Measurements from ENCODE around the gene CHAF1B.

The CHAF1B gene

DNA sequence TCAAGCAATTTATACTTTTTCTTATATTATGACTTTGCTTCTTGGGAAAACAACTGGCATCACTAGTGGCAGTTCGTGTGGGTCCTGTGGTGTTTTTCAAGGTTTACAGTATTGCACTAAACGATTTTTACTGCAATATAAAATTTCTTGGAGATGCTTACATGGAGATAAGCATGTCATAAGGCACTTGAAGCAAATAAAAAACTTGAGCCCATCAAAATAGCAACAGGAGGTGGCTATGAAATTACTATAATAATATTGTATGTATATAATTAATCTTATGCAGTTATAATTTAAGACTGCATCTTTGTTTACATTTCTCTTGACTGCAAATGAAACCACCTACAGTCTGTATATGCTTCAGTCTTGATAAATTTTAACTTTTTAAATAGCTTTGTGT lies 29.3 kb upstream of the CHAF1B start:
- H3K4me2 ChIP-seq (ENCODE audit: low read length) = no peak overlapping the region
- no peaks in the 10 kb centered on the region for H3K4me1 ChIP-seq (ENCODE audit: control insufficient read depth, low read depth, low read length)
- no peak overlapping the region for H3K4me3 ChIP-seq (ENCODE audit: low read length)
- H2BK15ac ChIP-seq (replicated peaks; ENCODE audit: low read depth) = no peak overlapping the region
- no peaks in the 10 kb centered on the region for H3K79me1 ChIP-seq (ENCODE audit: low read length)
- no peak overlapping the region for H3K23ac ChIP-seq (ENCODE audit: low read length)
- no peak overlapping the region for H3K18ac ChIP-seq (ENCODE audit: low read length)
- H3K36me3 ChIP-seq (ENCODE audit: control insufficient read depth, insufficient read depth, low read length) = peaks cover 5% of the 10 kb centered on the region
- no peak overlapping the region for H2AK5ac ChIP-seq (ENCODE audit: low read length)
- WGBS (ENCODE audit: extremely low coverage, insufficient coverage, low lambda C conversion rate) = no CpG with 5 or more reads among the region's 2 CpGs
- no peaks in the 10 kb centered on the region for H3K27me3 ChIP-seq (ENCODE audit: insufficient read depth, low read length, poor library complexity)
- no peak overlapping the region for H4K5ac ChIP-seq (ENCODE audit: low read length)
- H2BK120ac ChIP-seq (ENCODE audit: low read depth, low read length) = no peak overlapping the region
- no peak overlapping the region for H3K56ac ChIP-seq (ENCODE audit: low read length)
- H3K9ac ChIP-seq (ENCODE audit: low read length) = no peak overlapping the region
- DNase-seq = no peak
- no peak overlapping the region for H3K27ac ChIP-seq (ENCODE audit: low read depth, low read length)
- H4K8ac ChIP-seq (ENCODE audit: low read depth, low read length) = no peak overlapping the region
- no peak overlapping the region for H2BK5ac ChIP-seq (ENCODE audit: low read length)
- H3K4ac ChIP-seq (ENCODE audit: low read depth, low read length) = no peak overlapping the region
- no peaks in the 10 kb centered on the region for H3K79me2 ChIP-seq (ENCODE audit: control insufficient read depth, insufficient read depth, low read length)

DNA sequence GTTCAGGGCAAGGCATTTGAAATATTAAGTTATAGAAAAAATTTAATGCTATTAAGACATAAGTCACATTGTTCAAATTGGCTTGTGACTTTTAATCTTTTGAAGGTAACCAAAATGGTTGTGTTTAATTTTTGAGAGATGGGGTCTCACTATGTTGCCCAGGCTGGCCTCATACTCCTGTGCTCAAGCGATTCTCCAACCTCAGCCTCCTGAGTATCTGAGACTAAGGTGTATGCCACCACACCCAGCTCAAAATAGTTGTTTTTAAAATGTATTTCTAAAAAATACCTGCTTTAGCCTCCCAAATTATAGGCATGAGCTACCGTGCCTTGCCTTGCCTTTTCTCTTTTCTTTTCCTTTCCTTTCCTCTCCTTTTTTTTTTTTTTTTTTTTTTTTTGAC lies 26.0 kb upstream of the CHAF1B start:
- H3K23ac ChIP-seq (ENCODE audit: low read length) = no peak overlapping the region

DNA sequence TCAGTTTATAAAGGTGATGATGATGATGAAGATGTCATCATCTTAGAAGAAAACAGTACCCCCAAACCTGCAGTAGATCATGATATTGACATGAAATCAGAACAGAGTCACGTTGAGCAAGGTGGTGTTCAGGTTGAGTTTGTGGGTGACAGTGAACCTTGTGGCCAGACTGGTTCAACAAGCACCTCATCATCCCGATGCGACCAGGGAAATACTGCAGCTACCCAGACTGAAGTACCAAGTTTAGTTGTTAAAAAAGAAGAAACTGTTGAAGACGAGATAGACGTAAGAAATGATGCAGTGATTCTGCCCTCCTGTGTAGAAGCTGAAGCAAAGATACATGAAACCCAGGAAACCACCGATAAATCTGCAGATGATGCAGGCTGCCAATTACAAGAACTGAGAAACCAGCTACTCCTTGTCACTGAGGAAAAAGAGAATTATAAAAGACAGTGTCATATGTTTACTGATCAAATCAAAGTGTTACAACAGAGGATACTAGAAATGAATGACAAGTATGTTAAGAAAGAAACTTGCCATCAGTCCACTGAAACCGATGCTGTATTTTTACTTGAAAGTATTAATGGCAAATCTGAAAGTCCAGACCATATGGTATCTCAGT lies 16.0 kb upstream of the CHAF1B start:
- WGBS (ENCODE audit: extremely low coverage, insufficient coverage, low lambda C conversion rate) = no CpG with 5 or more reads among the region's 7 CpGs
- no peaks in the 10 kb centered on the region for H3K27me3 ChIP-seq (ENCODE audit: insufficient read depth, low read length, poor library complexity)
- no peak overlapping the region for H3K23ac ChIP-seq (ENCODE audit: low read length)
- H3K79me2 ChIP-seq (ENCODE audit: control insufficient read depth, insufficient read depth, low read length) = no peaks in the 10 kb centered on the region
- no peak overlapping the region for H2BK15ac ChIP-seq (replicated peaks; ENCODE audit: low read depth)
- H3K9ac ChIP-seq (ENCODE audit: low read length) = no peak overlapping the region
- H2AK5ac ChIP-seq (ENCODE audit: low read length) = no peak overlapping the region
- H3K18ac ChIP-seq (ENCODE audit: low read length) = no peak overlapping the region
- no peak overlapping the region for H3K27ac ChIP-seq (ENCODE audit: low read depth, low read length)
- H4K5ac ChIP-seq (ENCODE audit: low read length) = no peak overlapping the region
- H3K56ac ChIP-seq (ENCODE audit: low read length) = no peak overlapping the region
- H4K8ac ChIP-seq (ENCODE audit: low read depth, low read length) = no peak overlapping the region
- DNase-seq = no peak
- H2BK120ac ChIP-seq (ENCODE audit: low read depth, low read length) = no peak overlapping the region
- H3K4me3 ChIP-seq (ENCODE audit: low read length) = no peak overlapping the region
- H3K4me1 ChIP-seq (ENCODE audit: control insufficient read depth, low read depth, low read length) = no peaks in the 10 kb centered on the region
- H3K4me2 ChIP-seq (ENCODE audit: low read length) = no peak overlapping the region
- no peaks in the 10 kb centered on the region for H3K79me1 ChIP-seq (ENCODE audit: low read length)
- no peak overlapping the region for H2BK5ac ChIP-seq (ENCODE audit: low read length)
- H3K4ac ChIP-seq (ENCODE audit: low read depth, low read length) = no peak overlapping the region
- H3K36me3 ChIP-seq (ENCODE audit: control insufficient read depth, insufficient read depth, low read length) = peaks cover 13% of the 10 kb centered on the region

More for the DNA sequence above, 26.0 kb upstream of the CHAF1B start:
- WGBS (ENCODE audit: extremely low coverage, insufficient coverage, low lambda C conversion rate) = no CpG with 5 or more reads among the region's 2 CpGs
- Histone ChIP-seq H4K5ac (ENCODE audit: low read length) (no peak overlapping the region), H2AK5ac (ENCODE audit: low read length) (no peak overlapping the region), H3K4me1 (ENCODE audit: control insufficient read depth, low read depth, low read length) (no peaks in the 10 kb centered on the region), H3K56ac (ENCODE audit: low read length) (no peak overlapping the region), H2BK5ac (ENCODE audit: low read length) (no peak overlapping the region), H4K8ac (ENCODE audit: low read depth, low read length) (no peak overlapping the region), H3K18ac (ENCODE audit: low read length) (no peak overlapping the region), H3K4me3 (ENCODE audit: low read length) (no peak overlapping the region), H3K79me2 (ENCODE audit: control insufficient read depth, insufficient read depth, low read length) (no peaks in the 10 kb centered on the region), H3K4me2 (ENCODE audit: low read length) (no peak overlapping the region), H3K27me3 (ENCODE audit: insufficient read depth, low read length, poor library complexity) (no peaks in the 10 kb centered on the region), H3K36me3 (ENCODE audit: control insufficient read depth, insufficient read depth, low read length) (peaks cover 8% of the 10 kb centered on the region), H3K4ac (ENCODE audit: low read depth, low read length) (no peak overlapping the region), H3K9ac (ENCODE audit: low read length) (no peak overlapping the region), H3K79me1 (ENCODE audit: low read length) (no peaks in the 10 kb centered on the region), H3K27ac (ENCODE audit: low read depth, low read length) (no peak overlapping the region), H2BK120ac (ENCODE audit: low read depth, low read length) (no peak overlapping the region), H2BK15ac (replicated peaks; ENCODE audit: low read depth) (no peak overlapping the region)
- no peak for DNase-seq

DNA sequence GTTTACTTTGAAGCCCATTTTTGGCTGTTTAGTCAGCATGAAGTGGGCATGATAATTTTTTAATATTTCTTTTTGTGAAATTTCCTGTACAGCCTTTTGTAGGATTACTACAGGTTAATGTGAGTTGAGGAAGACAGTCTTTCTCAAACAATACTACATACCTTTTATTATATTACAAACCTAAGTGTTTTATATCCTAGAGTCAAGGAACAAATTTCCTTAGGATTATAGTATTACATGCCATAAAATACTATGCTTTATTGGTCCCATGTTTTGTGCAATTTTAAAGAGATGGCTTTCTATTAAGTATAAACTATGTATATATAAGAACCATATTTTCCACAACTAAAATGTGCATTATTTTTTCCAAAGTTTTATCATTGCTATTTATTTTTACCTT lies 9.2 kb upstream of the CHAF1B start:
- H3K18ac ChIP-seq (ENCODE audit: low read length) = no peak overlapping the region
- H3K56ac ChIP-seq (ENCODE audit: low read length) = no peak overlapping the region
- H3K4me3 ChIP-seq (ENCODE audit: low read length) = no peak overlapping the region
- H3K27ac ChIP-seq (ENCODE audit: low read depth, low read length) = no peak overlapping the region
- no peak overlapping the region for H2AK5ac ChIP-seq (ENCODE audit: low read length)
- H3K9ac ChIP-seq (ENCODE audit: low read length) = no peak overlapping the region
- no peak for DNase-seq
- no peak overlapping the region for H2BK120ac ChIP-seq (ENCODE audit: low read depth, low read length)
- no peak overlapping the region for H2BK15ac ChIP-seq (replicated peaks; ENCODE audit: low read depth)
- H4K5ac ChIP-seq (ENCODE audit: low read length) = no peak overlapping the region
- H3K23ac ChIP-seq (ENCODE audit: low read length) = no peak overlapping the region
- no peak overlapping the region for H4K8ac ChIP-seq (ENCODE audit: low read depth, low read length)
- H3K4ac ChIP-seq (ENCODE audit: low read depth, low read length) = no peak overlapping the region
- no peak overlapping the region for H3K4me2 ChIP-seq (ENCODE audit: low read length)
- H3K79me2 ChIP-seq (ENCODE audit: control insufficient read depth, insufficient read depth, low read length) = no peaks in the 10 kb centered on the region
- H3K36me3 ChIP-seq (ENCODE audit: control insufficient read depth, insufficient read depth, low read length) = peaks cover 6% of the 10 kb centered on the region
- H3K79me1 ChIP-seq (ENCODE audit: low read length) = no peaks in the 10 kb centered on the region
- no peaks in the 10 kb centered on the region for H3K4me1 ChIP-seq (ENCODE audit: control insufficient read depth, low read depth, low read length)
- no peak overlapping the region for H2BK5ac ChIP-seq (ENCODE audit: low read length)
- no peaks in the 10 kb centered on the region for H3K27me3 ChIP-seq (ENCODE audit: insufficient read depth, low read length, poor library complexity)

DNA sequence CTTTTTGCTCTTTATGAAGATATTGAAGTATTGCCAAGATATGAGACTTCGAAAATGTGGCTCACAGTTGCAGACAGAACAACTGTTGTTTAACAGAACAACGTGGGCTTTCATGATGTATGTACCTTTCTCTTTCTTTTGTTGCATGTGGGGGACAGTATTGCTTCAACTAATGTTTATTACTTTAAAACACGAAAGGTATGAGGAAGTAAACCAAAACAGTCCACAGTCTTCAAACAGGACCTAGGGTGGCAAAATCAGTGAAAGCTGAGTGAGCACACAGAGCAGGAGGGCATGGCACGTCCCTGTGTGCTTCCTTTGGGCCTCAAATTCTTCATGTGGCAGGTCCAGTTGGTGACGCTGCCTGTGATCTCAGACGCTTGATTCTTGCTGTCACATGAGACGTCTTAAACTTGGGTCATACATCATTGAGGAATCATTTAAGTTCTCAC lies 7.8 kb upstream of the CHAF1B start:
- H3K27me3 ChIP-seq (ENCODE audit: insufficient read depth, low read length, poor library complexity) = no peaks in the 10 kb centered on the region
- H3K23ac ChIP-seq (ENCODE audit: low read length) = no peak overlapping the region
- no peak overlapping the region for H3K9ac ChIP-seq (ENCODE audit: low read length)
- no peak overlapping the region for H3K27ac ChIP-seq (ENCODE audit: low read depth, low read length)
- no peak overlapping the region for H3K56ac ChIP-seq (ENCODE audit: low read length)
- no peak overlapping the region for H2BK15ac ChIP-seq (replicated peaks; ENCODE audit: low read depth)
- no peak overlapping the region for H3K18ac ChIP-seq (ENCODE audit: low read length)
- no peak overlapping the region for H3K4me2 ChIP-seq (ENCODE audit: low read length)
- H3K4ac ChIP-seq (ENCODE audit: low read depth, low read length) = no peak overlapping the region
- DNase-seq = no peak
- H3K4me1 ChIP-seq (ENCODE audit: control insufficient read depth, low read depth, low read length) = no peaks in the 10 kb centered on the region
- no peaks in the 10 kb centered on the region for H3K79me1 ChIP-seq (ENCODE audit: low read length)
- H3K4me3 ChIP-seq (ENCODE audit: low read length) = no peak overlapping the region
- no peak overlapping the region for H2BK5ac ChIP-seq (ENCODE audit: low read length)
- no peak overlapping the region for H2AK5ac ChIP-seq (ENCODE audit: low read length)
- H3K36me3 ChIP-seq (ENCODE audit: control insufficient read depth, insufficient read depth, low read length) = peaks cover 6% of the 10 kb centered on the region
- no peaks in the 10 kb centered on the region for H3K79me2 ChIP-seq (ENCODE audit: control insufficient read depth, insufficient read depth, low read length)
- no peak overlapping the region for H4K8ac ChIP-seq (ENCODE audit: low read depth, low read length)
- H2BK120ac ChIP-seq (ENCODE audit: low read depth, low read length) = no peak overlapping the region
- WGBS (ENCODE audit: extremely low coverage, insufficient coverage, low lambda C conversion rate) = no CpG with 5 or more reads among the region's 7 CpGs
- H4K5ac ChIP-seq (ENCODE audit: low read length) = no peak overlapping the region

DNA sequence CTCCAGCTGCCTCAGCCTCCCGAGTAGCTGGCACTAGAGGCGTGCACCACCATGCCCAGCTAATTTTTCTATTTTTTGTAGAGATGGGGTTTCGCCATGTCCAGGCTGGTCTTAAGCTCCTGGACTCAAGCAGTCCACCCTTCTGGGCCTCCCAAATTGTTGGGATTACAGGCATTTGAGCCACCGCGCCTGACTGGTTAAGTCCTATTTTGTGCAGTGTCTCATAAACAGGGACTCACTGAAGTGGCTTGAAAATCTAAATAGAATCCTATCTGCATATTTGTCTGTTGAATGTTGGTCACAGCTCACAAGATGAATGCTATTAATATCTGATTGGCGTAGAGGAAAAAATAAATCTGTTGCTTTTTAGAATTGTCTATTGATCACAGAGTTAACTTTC lies 5.9 kb upstream of the CHAF1B start:
- Histone ChIP-seq H3K79me2 (ENCODE audit: control insufficient read depth, insufficient read depth, low read length) (no peaks in the 10 kb centered on the region), H3K4me1 (ENCODE audit: control insufficient read depth, low read depth, low read length) (no peaks in the 10 kb centered on the region), H3K18ac (ENCODE audit: low read length) (no peak overlapping the region), H4K8ac (ENCODE audit: low read depth, low read length) (no peak overlapping the region), H2BK5ac (ENCODE audit: low read length) (no peak overlapping the region), H3K4ac (ENCODE audit: low read depth, low read length) (no peak overlapping the region), H3K4me3 (ENCODE audit: low read length) (no peak overlapping the region), H3K79me1 (ENCODE audit: low read length) (no peaks in the 10 kb centered on the region), H4K5ac (ENCODE audit: low read length) (no peak overlapping the region), H2BK120ac (ENCODE audit: low read depth, low read length) (no peak overlapping the region), H2AK5ac (ENCODE audit: low read length) (no peak overlapping the region), H3K27me3 (ENCODE audit: insufficient read depth, low read length, poor library complexity) (no peaks in the 10 kb centered on the region), H3K4me2 (ENCODE audit: low read length) (no peak overlapping the region), H3K27ac (ENCODE audit: low read depth, low read length) (no peak overlapping the region), H3K9ac (ENCODE audit: low read length) (no peak overlapping the region), H2BK15ac (replicated peaks; ENCODE audit: low read depth) (no peak overlapping the region), H3K56ac (ENCODE audit: low read length) (no peak overlapping the region), H3K36me3 (ENCODE audit: control insufficient read depth, insufficient read depth, low read length) (peaks cover 6% of the 10 kb centered on the region), H3K23ac (ENCODE audit: low read length) (no peak overlapping the region)
- DNase-seq = no peak
- WGBS (ENCODE audit: extremely low coverage, insufficient coverage, low lambda C conversion rate) = no CpG with 5 or more reads among the region's 6 CpGs
